Natural killer cell treated with Interleukin-12 subunit alpha and Interleukin-12 subunit beta and Interleukin-15 and Interleukin-18, amount 100 ng/mL, for 72 hours (primary cell): ENCODE data around the gene ALG14. TPM values are rescaled to one million over a fixed set of nuclear protein-coding genes. Genes with fewer than 3 reads are reported as not detected.

Source experiments
- ATAC-seq, 2 donors: fragments of 150-1000 bp; cut with Tn5 transposase in 1 of 2; sonication (Bioruptor Pico), chemical (Tn5 transposase) in 1 of 2; 2 replicates each; pipeline ENCODE4 v1.10.0; 2021
- DNase-seq: peaks from one replicate; pipeline ENCODE4 v3.0.0; 2022; ENCODE audit warnings: low spot score
- H3K27ac Mint-ChIP-seq, 2 donors: 1 replicate in 1 of 2; 2 replicates in 1 of 2; pipeline ENCODE4 v1.8.0; 2022; ENCODE audit warnings: mixed read lengths in 2 of 2, mild to moderate bottlenecking in 1 of 2, moderate library complexity in 1 of 2
- H3K27me3 Mint-ChIP-seq, 2 donors: 1 replicate in 1 of 2; 2 replicates in 1 of 2; pipeline ENCODE4 v1.8.0; 2022; ENCODE audit warnings: mixed read lengths in 2 of 2
- H3K36me3 Mint-ChIP-seq: one replicate; pipeline ENCODE4 v1.8.0; 2022; ENCODE audit warnings: mixed read lengths
- H3K4me1 Mint-ChIP-seq, 2 donors: 1 replicate in 1 of 2; 2 replicates in 1 of 2; pipeline ENCODE4 v1.8.0; 2022; ENCODE audit warnings: low read depth in 2 of 2, mixed read lengths in 2 of 2, mild to moderate bottlenecking in 1 of 2
- H3K4me3 Mint-ChIP-seq: one replicate; pipeline ENCODE4 v1.8.0; 2022; ENCODE audit warnings: mixed read lengths
- H3K9me3 Mint-ChIP-seq: 2 replicates; pipeline ENCODE4 v1.8.0; 2022; ENCODE audit warnings: mixed read lengths
- total RNA-seq, 2 donors: library from RNA; stranded (reverse); gene quantifications; one replicate each; pipeline ENCODE4 v1.2.3, GENCODE V29; 2022

ALG14 gene
- total RNA-seq, 2 donors from 2014 or later: 3.9 to 5.2 TPM

GRCh38 chr1:94970783-94971182 lies 102.0 kb downstream of the ALG14 start:
- ATAC-seq: no peak
- H3K27me3 Mint-ChIP-seq: no peaks in the 10 kb centered on the region
- H3K4me3 Mint-ChIP-seq: no peak overlapping the region
- no peaks in the 10 kb centered on the region for H3K4me1 Mint-ChIP-seq
- H3K36me3 Mint-ChIP-seq: no peaks in the 10 kb centered on the region
- H3K27ac Mint-ChIP-seq: no peak overlapping the region
- DNase-seq: no peak
- no peaks in the 10 kb centered on the region for H3K9me3 Mint-ChIP-seq

GRCh38 chr1:94969137-94969536 lies 103.6 kb downstream of the ALG14 start:
- DNase-seq: no peak
- no peaks in the 10 kb centered on the region for H3K27me3 Mint-ChIP-seq
- H3K4me3 Mint-ChIP-seq: no peak overlapping the region
- no peaks in the 10 kb centered on the region for H3K9me3 Mint-ChIP-seq
- H3K36me3 Mint-ChIP-seq: no peaks in the 10 kb centered on the region
- no peaks in the 10 kb centered on the region for H3K4me1 Mint-ChIP-seq
- no peak for ATAC-seq
- no peak overlapping the region for H3K27ac Mint-ChIP-seq

- no peaks in the 10 kb centered on the region for H3K36me3 Mint-ChIP-seq
- no peaks in the 10 kb centered on the region for H3K27me3 Mint-ChIP-seq
- no peak for ATAC-seq
- no peak for DNase-seq
- no peaks in the 10 kb centered on the region for H3K9me3 Mint-ChIP-seq
- H3K4me3 Mint-ChIP-seq: no peak overlapping the region
- peaks cover 3 to 8% of the 10 kb centered on the region in 2 donors for H3K4me1 Mint-ChIP-seq
- H3K27ac Mint-ChIP-seq: no peak overlapping the region
These were observed 106.7 kb downstream of the ALG14 start for GRCh38 chr1:94966033-94966432.

GRCh38 chr1:94963864-94964263 lies 108.9 kb downstream of the ALG14 start:
- no peak for DNase-seq
- no peaks in the 10 kb centered on the region for H3K36me3 Mint-ChIP-seq
- H3K9me3 Mint-ChIP-seq: no peaks in the 10 kb centered on the region
- H3K27ac Mint-ChIP-seq: no peak overlapping the region
- H3K4me1 Mint-ChIP-seq: peaks cover 3 to 8% of the 10 kb centered on the region in 2 donors
- H3K4me3 Mint-ChIP-seq: no peak overlapping the region
- ATAC-seq: no peak
- H3K27me3 Mint-ChIP-seq: no peaks in the 10 kb centered on the region

- H3K36me3 Mint-ChIP-seq: no peaks in the 10 kb centered on the region
- ATAC-seq (peak in 1 of 2 donors; percentile 74), DNase-seq (peak; percentile 64)
- no peaks in the 10 kb centered on the region for H3K27me3 Mint-ChIP-seq
- H3K4me1 Mint-ChIP-seq: peaks cover 3 to 8% of the 10 kb centered on the region in 2 donors
- H3K9me3 Mint-ChIP-seq: no peaks in the 10 kb centered on the region
- peak overlapping the region; percentile 81 to 98 for H3K27ac Mint-ChIP-seq
- H3K4me3 Mint-ChIP-seq: peak overlapping the region; percentile 91
These were observed 110.1 kb downstream of the ALG14 start for GRCh38 chr1:94962409-94963265.

- DNase-seq (no peak), ATAC-seq (no peak)
- Mint-ChIP-seq H3K27ac (peak overlapping the region; percentile 81 to 98), H3K4me3 (peak overlapping the region; percentile 91), H3K9me3 (no peaks in the 10 kb centered on the region), H3K27me3 (no peaks in the 10 kb centered on the region), H3K4me1 (peaks cover 3 to 8% of the 10 kb centered on the region in 2 donors), H3K36me3 (no peaks in the 10 kb centered on the region)
These were observed 110.8 kb downstream of the ALG14 start for GRCh38 chr1:94961988-94962387.

- DNase-seq: no peak
- peaks cover 3 to 8% of the 10 kb centered on the region in 2 donors for H3K4me1 Mint-ChIP-seq
- H3K27ac Mint-ChIP-seq: peak overlapping the region in 1 of 2 donors; percentile 98
- no peaks in the 10 kb centered on the region for H3K36me3 Mint-ChIP-seq
- H3K9me3 Mint-ChIP-seq: no peaks in the 10 kb centered on the region
- H3K4me3 Mint-ChIP-seq: peak overlapping the region; percentile 91
- no peaks in the 10 kb centered on the region for H3K27me3 Mint-ChIP-seq
- ATAC-seq: no peak
These were observed 111.2 kb downstream of the ALG14 start for GRCh38 chr1:94961582-94961981.

- no peak for DNase-seq
- Mint-ChIP-seq H3K9me3 (no peaks in the 10 kb centered on the region), H3K27ac (no peak overlapping the region), H3K36me3 (no peaks in the 10 kb centered on the region), H3K27me3 (no peaks in the 10 kb centered on the region), H3K4me3 (no peak overlapping the region), H3K4me1 (peaks cover 3 to 7% of the 10 kb centered on the region in 2 donors)
- no peak for ATAC-seq
These were observed 114.7 kb downstream of the ALG14 start for GRCh38 chr1:94958081-94958480.

- ATAC-seq: no peak
- no peak overlapping the region for H3K27ac Mint-ChIP-seq
- H3K4me1 Mint-ChIP-seq: no peaks in the 10 kb centered on the region
- no peaks in the 10 kb centered on the region for H3K36me3 Mint-ChIP-seq
- no peaks in the 10 kb centered on the region for H3K9me3 Mint-ChIP-seq
- no peak for DNase-seq
- no peaks in the 10 kb centered on the region for H3K27me3 Mint-ChIP-seq
- H3K4me3 Mint-ChIP-seq: no peak overlapping the region
These were observed 116.8 kb downstream of the ALG14 start for GRCh38 chr1:94955767-94956632.

GRCh38 chr1:94954263-94955220 lies 118.2 kb downstream of the ALG14 start:
- peaks cover 0 to 3% of the 10 kb centered on the region in 2 donors for H3K27me3 Mint-ChIP-seq
- H3K9me3 Mint-ChIP-seq: no peaks in the 10 kb centered on the region
- ATAC-seq (no peak), DNase-seq (no peak)
- no peak overlapping the region for H3K27ac Mint-ChIP-seq
- no peaks in the 10 kb centered on the region for H3K4me1 Mint-ChIP-seq
- H3K36me3 Mint-ChIP-seq: no peaks in the 10 kb centered on the region
- no peak overlapping the region for H3K4me3 Mint-ChIP-seq

GRCh38 chr1:94953746-94954145 lies 119.0 kb downstream of the ALG14 start:
- peaks cover 0 to 3% of the 10 kb centered on the region in 2 donors for H3K27me3 Mint-ChIP-seq
- no peak for ATAC-seq
- no peak overlapping the region for H3K4me3 Mint-ChIP-seq
- no peaks in the 10 kb centered on the region for H3K4me1 Mint-ChIP-seq
- H3K27ac Mint-ChIP-seq: no peak overlapping the region
- H3K36me3 Mint-ChIP-seq: no peaks in the 10 kb centered on the region
- no peak for DNase-seq
- no peaks in the 10 kb centered on the region for H3K9me3 Mint-ChIP-seq

- Mint-ChIP-seq H3K27me3 (peaks cover 0 to 3% of the 10 kb centered on the region in 2 donors), H3K36me3 (no peaks in the 10 kb centered on the region), H3K27ac (no peak overlapping the region), H3K4me3 (no peak overlapping the region), H3K9me3 (no peaks in the 10 kb centered on the region), H3K4me1 (no peaks in the 10 kb centered on the region)
- ATAC-seq: no peak
- no peak for DNase-seq
These were observed 119.6 kb downstream of the ALG14 start for GRCh38 chr1:94953107-94953506.

- Mint-ChIP-seq H3K27ac (no peak overlapping the region), H3K4me3 (no peak overlapping the region), H3K4me1 (no peaks in the 10 kb centered on the region), H3K27me3 (peaks cover 0 to 3% of the 10 kb centered on the region in 2 donors), H3K36me3 (no peaks in the 10 kb centered on the region), H3K9me3 (no peaks in the 10 kb centered on the region)
- ATAC-seq: no peak
- DNase-seq: no peak
These were observed 120.2 kb downstream of the ALG14 start for GRCh38 chr1:94952539-94952938.
